Cardiac muscle cell (in vitro differentiated cells and primary cell): Measurements from ENCODE around the gene POLG. TPM values are rescaled to one million over a fixed set of nuclear protein-coding genes. Genes with fewer than 3 reads are reported as not detected.

ENCODE experiments used
- DNase-seq, 2 donors: peaks; one replicate each; pipeline versions ENCODE4 v3.0.0 to v3.0.0-alpha.2; 2010 to 2017; ENCODE audit warnings: low read depth in 1 of 2, low spot score in 1 of 2
- H3K27ac ChIP-seq: fragments of 200-600 bp; sonication (generic); 2 replicates; pipeline ENCODE4 v1.5.1; 2016
- H3K27me3 ChIP-seq: fragments of 200-600 bp; sonication (generic); 2 replicates; pipeline ENCODE4 v1.6.0; 2016; ENCODE audit warnings: control low read depth
- H3K36me3 ChIP-seq: fragments of 200-600 bp; sonication (generic); 2 replicates; pipeline ENCODE4 v1.5.1; 2016; ENCODE audit warnings: control low read depth
- H3K4me1 ChIP-seq: fragments of 200-600 bp; sonication (generic); 2 replicates; pipeline ENCODE4 v1.8.1; 2017; ENCODE audit warnings: low read depth, mild to moderate bottlenecking, mixed run types
- H3K4me3 ChIP-seq: fragments of 200-600 bp; sonication (generic); 2 replicates; pipeline ENCODE4 v1.5.1; 2016; ENCODE audit warnings: mild to moderate bottlenecking
- H3K9me3 ChIP-seq: fragments of 200-600 bp; sonication (generic); 2 replicates; pipeline ENCODE4 v1.5.1; 2017; ENCODE audit warnings: low read depth, mild to moderate bottlenecking, control low read depth
- polyA plus RNA-seq: library from polyadenylated mRNA; unstranded; fragments of >200 nt; fragmentation: Nextera tagmentation; extraction: Ambion mirVana; gene quantifications from 2 replicates; pipeline ENCODE4 v1.2.1, GENCODE V29; 2016
- total RNA-seq: library from RNA; depleted of rRNA; stranded (reverse); fragments of >200 nt; gene quantifications from 2 replicates; pipeline ENCODE4 v1.2.3, GENCODE V29; 2016
- TF ChIP-seq, protein P1 (sequence below): IDR thresholded peaks from 2 replicates; pipeline ENCODE4 v1.5.1; 2012; ENCODE audit warnings: low read depth, mild to moderate bottlenecking, low read length

Gene POLG
- total and polyA plus RNA-seq, 2 experiments from 2014 or later = 47.3 to 63.9 TPM

DNA sequence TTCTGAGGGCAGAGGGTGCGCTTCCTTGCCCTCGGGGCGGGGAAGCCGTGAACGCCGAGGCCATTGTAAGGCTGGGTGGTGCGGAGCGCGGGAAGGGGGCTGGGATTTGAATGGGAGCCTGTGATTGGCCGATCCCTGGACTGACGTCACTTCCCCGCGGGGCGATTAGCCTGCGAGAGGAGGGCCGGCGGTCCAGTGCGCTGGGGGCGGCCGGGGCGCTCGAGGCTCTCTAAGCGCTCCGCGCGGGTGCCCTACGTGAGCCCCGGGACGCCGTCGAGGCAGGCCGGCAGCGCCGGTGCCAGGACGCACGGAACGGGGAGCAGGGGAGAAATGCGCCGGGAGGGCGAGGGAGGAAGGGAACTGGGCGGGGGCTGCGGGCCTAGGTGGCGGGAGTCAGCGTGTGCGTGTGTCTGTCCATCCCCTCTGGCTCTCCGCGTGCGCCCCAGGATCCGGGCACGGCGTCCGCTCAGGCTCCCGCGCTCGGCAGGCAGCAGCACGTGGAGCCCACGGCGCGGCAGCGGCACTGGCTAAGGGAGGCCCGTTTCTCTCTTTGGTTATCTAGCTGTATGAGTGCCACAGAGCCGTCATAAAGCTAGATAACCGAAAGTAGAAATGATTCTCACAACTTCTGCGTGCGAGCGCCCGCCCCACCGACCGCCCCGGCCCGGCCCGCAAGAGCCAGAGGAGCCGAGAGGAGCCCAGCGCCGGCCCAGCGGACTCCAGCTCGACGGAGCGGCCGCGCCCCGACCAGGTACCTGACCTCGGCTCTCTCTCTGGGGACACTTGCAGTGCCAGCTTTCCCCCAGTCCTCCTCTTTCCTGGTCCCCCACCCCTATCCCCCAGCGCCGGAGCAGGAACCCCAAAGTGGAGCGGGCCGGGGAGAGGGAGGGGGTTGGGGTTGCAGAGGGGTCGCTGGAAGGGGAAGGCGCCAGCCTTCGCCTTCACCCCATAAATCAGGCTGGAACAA is 33.1 kb upstream of the POLG start:
- H3K9me3 ChIP-seq = no peaks in the 10 kb centered on the region
- H3K27ac ChIP-seq = no peak overlapping the region
- H3K4me1 ChIP-seq = no peaks in the 10 kb centered on the region
- no peak overlapping the region for H3K4me3 ChIP-seq
- TF ChIP-seq, protein P1, sequence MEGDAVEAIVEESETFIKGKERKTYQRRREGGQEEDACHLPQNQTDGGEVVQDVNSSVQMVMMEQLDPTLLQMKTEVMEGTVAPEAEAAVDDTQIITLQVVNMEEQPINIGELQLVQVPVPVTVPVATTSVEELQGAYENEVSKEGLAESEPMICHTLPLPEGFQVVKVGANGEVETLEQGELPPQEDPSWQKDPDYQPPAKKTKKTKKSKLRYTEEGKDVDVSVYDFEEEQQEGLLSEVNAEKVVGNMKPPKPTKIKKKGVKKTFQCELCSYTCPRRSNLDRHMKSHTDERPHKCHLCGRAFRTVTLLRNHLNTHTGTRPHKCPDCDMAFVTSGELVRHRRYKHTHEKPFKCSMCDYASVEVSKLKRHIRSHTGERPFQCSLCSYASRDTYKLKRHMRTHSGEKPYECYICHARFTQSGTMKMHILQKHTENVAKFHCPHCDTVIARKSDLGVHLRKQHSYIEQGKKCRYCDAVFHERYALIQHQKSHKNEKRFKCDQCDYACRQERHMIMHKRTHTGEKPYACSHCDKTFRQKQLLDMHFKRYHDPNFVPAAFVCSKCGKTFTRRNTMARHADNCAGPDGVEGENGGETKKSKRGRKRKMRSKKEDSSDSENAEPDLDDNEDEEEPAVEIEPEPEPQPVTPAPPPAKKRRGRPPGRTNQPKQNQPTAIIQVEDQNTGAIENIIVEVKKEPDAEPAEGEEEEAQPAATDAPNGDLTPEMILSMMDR = no peak
- peak in 1 of 2 donors; percentile 27 for DNase-seq
- H3K27me3 ChIP-seq = peaks cover 100% of the 10 kb centered on the region
- H3K36me3 ChIP-seq = no peaks in the 10 kb centered on the region

DNA sequence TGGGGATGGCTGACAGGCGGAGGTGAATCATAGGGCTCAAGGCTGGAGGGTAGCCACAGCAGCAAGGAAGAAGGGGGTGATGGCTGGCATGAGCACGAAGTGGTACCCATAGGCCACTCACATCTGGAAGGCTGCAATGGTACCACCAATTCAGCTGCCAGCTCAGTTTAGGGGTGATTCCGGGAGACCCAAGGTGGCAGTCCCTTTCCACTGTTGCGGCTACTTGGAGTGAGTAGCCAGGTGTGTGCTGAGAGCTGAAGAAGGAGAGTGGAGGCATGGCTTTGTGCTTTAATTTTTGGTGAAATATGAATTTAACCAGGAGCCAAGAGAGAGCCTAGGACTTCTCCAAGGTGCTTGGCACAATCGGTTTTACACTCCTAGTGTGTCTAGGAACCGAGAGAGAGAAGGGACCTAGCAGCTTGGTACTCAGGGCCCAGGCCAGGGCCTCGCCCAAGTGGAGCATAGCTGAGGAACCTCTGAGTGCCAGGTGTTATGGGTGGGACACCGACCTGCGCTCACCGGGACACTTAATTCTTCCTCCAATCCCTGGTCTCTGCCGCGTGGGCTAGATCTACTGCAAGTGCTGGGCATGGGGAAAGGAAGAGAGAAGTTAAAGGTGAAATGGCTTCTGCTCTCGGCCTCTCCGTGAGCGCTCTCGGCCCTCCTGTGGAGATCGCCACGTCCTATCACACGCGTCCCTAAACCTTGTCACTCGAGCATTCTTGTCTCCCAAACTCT is 32.2 kb upstream of the POLG start:
- Histone ChIP-seq H3K9me3 (no peaks in the 10 kb centered on the region), H3K27ac (no peak overlapping the region), H3K4me1 (no peaks in the 10 kb centered on the region), H3K36me3 (no peaks in the 10 kb centered on the region), H3K27me3 (peaks cover 100% of the 10 kb centered on the region), H3K4me3 (no peak overlapping the region)
- TF ChIP-seq, protein P1 = no peak
- no peak for DNase-seq

DNA sequence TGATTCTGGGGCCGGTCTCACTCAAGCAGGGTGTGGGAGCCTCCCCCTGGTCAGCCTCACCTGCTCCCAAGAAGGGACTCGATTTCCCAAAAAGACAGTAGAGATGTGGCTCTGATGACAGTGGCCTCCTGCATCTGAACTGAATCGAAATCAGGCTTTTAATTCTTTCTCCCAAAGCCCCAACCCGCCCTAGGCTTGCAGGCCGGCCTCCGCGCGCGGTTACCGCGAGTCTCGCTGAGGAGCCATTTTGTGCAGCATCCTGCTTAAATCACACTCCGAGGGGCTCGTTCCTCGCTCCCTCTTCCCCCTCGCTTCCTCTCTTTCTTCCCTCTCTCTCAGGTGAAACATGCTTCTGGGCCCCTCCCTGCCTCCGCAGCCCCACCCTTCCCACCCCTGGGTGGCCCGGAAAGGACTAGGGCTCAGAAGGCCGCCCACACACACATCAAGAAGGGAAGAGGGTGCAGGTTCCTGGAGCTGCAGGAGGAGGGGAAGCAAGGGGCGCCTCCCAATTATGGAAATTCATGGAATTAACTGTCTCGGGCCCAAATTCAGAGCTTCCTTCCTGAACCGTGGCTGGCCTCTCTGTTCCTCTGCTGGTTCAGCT is 30.9 kb upstream of the POLG start:
- H3K27ac ChIP-seq = no peak overlapping the region
- H3K9me3 ChIP-seq = no peaks in the 10 kb centered on the region
- H3K36me3 ChIP-seq = no peaks in the 10 kb centered on the region
- H3K4me3 ChIP-seq = no peak overlapping the region
- no peaks in the 10 kb centered on the region for H3K4me1 ChIP-seq
- peaks cover 100% of the 10 kb centered on the region for H3K27me3 ChIP-seq
- TF ChIP-seq, protein P1 = no peak
- DNase-seq = no peak

DNA sequence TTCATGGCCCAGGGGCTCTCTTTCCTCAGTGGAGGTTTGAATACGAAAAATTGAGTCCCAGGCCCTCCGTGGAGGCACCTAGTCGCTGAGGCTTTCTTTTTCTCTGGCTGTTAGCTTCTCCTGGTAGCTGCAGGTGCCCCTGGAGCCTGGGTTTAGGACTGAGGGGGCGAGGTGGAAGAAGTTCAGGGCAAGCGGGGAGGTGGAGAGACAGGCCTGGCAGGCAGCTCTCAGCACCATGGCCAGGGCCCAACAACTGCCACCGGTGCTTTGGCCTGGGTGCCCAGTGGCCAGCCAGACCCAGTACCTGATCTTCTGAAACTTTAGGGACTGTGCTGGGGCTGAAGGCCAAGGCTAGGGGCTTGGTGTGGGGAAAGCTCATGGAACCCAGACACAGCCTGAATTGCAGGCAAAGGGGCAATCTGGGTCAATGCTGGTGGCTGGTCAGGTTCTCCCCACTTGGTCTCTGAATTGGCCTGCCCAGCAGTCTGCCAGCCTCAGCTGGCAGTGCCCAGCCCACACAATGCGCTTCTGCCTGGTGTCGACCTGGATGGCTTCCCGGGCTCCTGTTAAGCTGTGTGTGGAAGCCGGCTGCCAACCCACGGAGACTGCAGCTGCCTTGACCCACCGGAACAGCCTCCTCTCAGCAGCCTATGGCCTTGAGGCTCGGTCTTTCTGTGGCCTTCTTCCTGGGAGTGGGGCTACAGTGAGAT is 30.3 kb upstream of the POLG start:
- no peaks in the 10 kb centered on the region for H3K36me3 ChIP-seq
- no peaks in the 10 kb centered on the region for H3K9me3 ChIP-seq
- peaks cover 100% of the 10 kb centered on the region for H3K27me3 ChIP-seq
- H3K4me1 ChIP-seq = no peaks in the 10 kb centered on the region
- no peak overlapping the region for H3K4me3 ChIP-seq
- no peak overlapping the region for H3K27ac ChIP-seq
- TF ChIP-seq, protein P1 = no peak
- DNase-seq = peak in 1 of 2 donors; percentile 56

DNA sequence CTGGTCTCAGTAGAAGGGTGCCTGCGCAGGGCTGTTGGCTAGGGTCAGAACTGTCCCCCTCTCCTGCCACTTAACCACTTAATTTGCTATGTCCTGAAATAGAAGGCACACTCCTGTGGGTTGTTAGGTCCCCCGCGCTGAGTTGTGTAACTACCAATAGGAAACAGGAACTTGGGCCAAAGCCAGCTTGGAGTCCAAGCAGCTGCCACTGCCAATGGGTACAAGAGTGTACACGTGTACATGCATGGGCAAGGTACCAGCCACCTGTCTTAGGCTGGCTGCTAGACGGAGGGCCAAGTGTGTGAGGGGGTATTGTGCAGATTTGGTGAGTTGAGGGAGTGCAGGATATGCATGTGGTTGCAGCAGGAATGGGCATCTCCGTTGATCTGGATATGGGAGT is 29.7 kb upstream of the POLG start:
- Histone ChIP-seq H3K4me3 (no peak overlapping the region), H3K4me1 (no peaks in the 10 kb centered on the region), H3K27me3 (peaks cover 100% of the 10 kb centered on the region), H3K36me3 (no peaks in the 10 kb centered on the region), H3K9me3 (no peaks in the 10 kb centered on the region), H3K27ac (no peak overlapping the region)
- no peak for DNase-seq
- TF ChIP-seq, protein P1 = no peak
